SK-N-SH (cell line): Measurements from ENCODE around the gene GPATCH4. TPM values are rescaled to one million over a fixed set of nuclear protein-coding genes. Genes with fewer than 3 reads are reported as not detected.

ENCODE experiments used
- CTCF ChIA-PET: fragments of 300-600, 350-600 bp; formaldehyde crosslinking; extraction: SDS; loops from one replicate; lab custom pipeline; 2021; lab: Yijun Ruan, JAX
- POLR2A ChIA-PET: fragments of 350-600 bp; sonication (Branson Sonifier 250); formaldehyde crosslinking; extraction: SDS; loops from one replicate; lab custom pipeline; 2020; ENCODE audit warnings: antibody characterized with exemption, inconsistent platforms; lab: Yijun Ruan, JAX
- DNase-seq: peaks from one replicate; pipeline ENCODE4 v3.0.0; 2012
- H2AFZ ChIP-seq: fragments of 200-600 bp; sonication (generic); 2 replicates; pipeline ENCODE4 v1.8.1; 2016; ENCODE audit warnings: antibody characterized with exemption, mild to moderate bottlenecking, low read depth
- H3F3A ChIP-seq: fragments of 200-600 bp; sonication (generic); replicated peaks from 2 replicates; pipeline ENCODE3; 2016; ENCODE audit warnings: antibody characterized with exemption, mild to moderate bottlenecking; ENCODE audit not compliant: insufficient read depth
- H3K27ac ChIP-seq, 2 experiments: fragments of 200-500 bp in 1 of 2; fragments of 200-600 bp in 1 of 2; sonication (Bioruptor generic) in 1 of 2; sonication (generic), shearing (Covaris generic) in 1 of 2; 2 replicates each; pipeline versions ENCODE4 v1.5.1 to v1.6.1; 2014 to 2016; ENCODE audit warnings: low read depth in 2 of 2, inconsistent platforms in 1 of 2, low read length in 1 of 2, mild to moderate bottlenecking in 1 of 2, mixed read lengths in 1 of 2
- H3K27me3 ChIP-seq: fragments of 200-600 bp; sonication (generic), shearing (Covaris generic); 2 replicates; pipeline ENCODE4 v1.6.1; 2016; ENCODE audit warnings: mixed run types; ENCODE audit not compliant: insufficient read depth
- H3K36me3 ChIP-seq, 2 experiments: fragments of 200-500 bp in 1 of 2; fragments of 200-600 bp in 1 of 2; sonication (Bioruptor generic) in 1 of 2; sonication (generic) in 1 of 2; replicated peaks in 1 of 2; 2 replicates each; pipeline versions ENCODE3 to v1.5.1; 2014 to 2016; ENCODE audit warnings: low read length in 1 of 2, mild to moderate bottlenecking in 1 of 2; ENCODE audit not compliant: insufficient read depth in 2 of 2, control insufficient read depth in 1 of 2
- H3K4me1 ChIP-seq, 2 experiments: fragments of 200-500 bp in 1 of 2; fragments of 200-600 bp in 1 of 2; sonication (Bioruptor generic) in 1 of 2; sonication (generic), shearing (Covaris generic) in 1 of 2; 2 replicates each; pipeline versions ENCODE4 v1.5.1 to v1.6.1; 2014 to 2016; ENCODE audit warnings: low read depth in 1 of 2, low read length in 1 of 2, mixed run types in 1 of 2; ENCODE audit not compliant: insufficient read depth in 2 of 2, control insufficient read depth in 1 of 2
- H3K4me2 ChIP-seq: fragments of 200-600 bp; sonication (generic), shearing (Covaris generic); 2 replicates; pipeline ENCODE4 v1.6.1; 2017; ENCODE audit warnings: mixed run types
- H3K4me3 ChIP-seq, 2 experiments: fragments of 200-500 bp in 1 of 2; fragments of 200-600 bp in 1 of 2; sonication (Bioruptor generic) in 1 of 2; sonication (generic), shearing (Covaris generic) in 1 of 2; 2 replicates each; pipeline versions ENCODE4 v1.5.1 to v1.8.1; 2014 to 2016; ENCODE audit warnings: low read depth in 2 of 2, inconsistent platforms in 1 of 2, low read length in 1 of 2, mild to moderate bottlenecking in 1 of 2, mixed read lengths in 1 of 2, moderate library complexity in 1 of 2
- H3K79me2 ChIP-seq: fragments of 200-600 bp; sonication (generic); 2 replicates; pipeline ENCODE4 v1.8.1; 2017; ENCODE audit warnings: mild to moderate bottlenecking; ENCODE audit not compliant: insufficient read depth
- H3K9ac ChIP-seq: fragments of 200-600 bp; sonication (generic); 2 replicates; pipeline ENCODE4 v1.6.1; 2017; ENCODE audit warnings: mixed run types
- H3K9me2 ChIP-seq: fragments of 200-600 bp; sonication (generic); 2 replicates; pipeline ENCODE4 v1.6.1; 2017; ENCODE audit warnings: mixed run types
- H3K9me3 ChIP-seq: fragments of 200-600 bp; sonication (generic); 2 replicates; pipeline ENCODE4 v1.6.1; 2017; ENCODE audit warnings: mixed run types, mild to moderate bottlenecking, moderate library complexity
- H4K20me1 ChIP-seq: fragments of 200-600 bp; sonication (generic); 2 replicates; pipeline ENCODE4 v1.6.1; 2017; ENCODE audit warnings: mild to moderate bottlenecking, mixed run types; ENCODE audit not compliant: insufficient read depth
- EP300 ChIP-seq, 2 experiments: IDR thresholded peaks; 2 replicates each; pipeline versions ENCODE4 v1.4.0 to v1.6.1; 2012; ENCODE audit warnings: borderline replicate concordance in 1 of 2, low read depth in 1 of 2, low read length in 1 of 2
- FOSL2 ChIP-seq: IDR thresholded peaks from 2 replicates; pipeline ENCODE4 v1.4.0; 2012; ENCODE audit warnings: low read depth, mild to moderate bottlenecking, moderate library complexity, borderline replicate concordance
- FOXM1 ChIP-seq: IDR thresholded peaks from 2 replicates; pipeline ENCODE4 v1.4.0; 2012; ENCODE audit warnings: low read depth, mild to moderate bottlenecking
- GATA2 ChIP-seq: sonication (generic); formaldehyde crosslinking; IDR thresholded peaks from 2 replicates; pipeline ENCODE4 v1.5.0; 2020; ENCODE audit warnings: mild to moderate bottlenecking, missing genetic modification reagents
- IRF3 ChIP-seq: fragments of 150-350 bp; IDR thresholded peaks from 2 replicates; pipeline ENCODE4 v1.6.1; 2016; ENCODE audit warnings: mild to moderate bottlenecking, low read depth, low read length
- NFIC ChIP-seq: IDR thresholded peaks from 2 replicates; pipeline ENCODE4 v1.4.0; 2012; ENCODE audit warnings: borderline replicate concordance
- PBX3 ChIP-seq: IDR thresholded peaks from 2 replicates; pipeline ENCODE4; 2012
- POLR2AphosphoS5 ChIP-seq: IDR thresholded peaks from 2 replicates; pipeline ENCODE4 v1.6.1; 2012; ENCODE audit warnings: low read depth, low read length
- RAD21 ChIP-seq: IDR thresholded peaks from 2 replicates; pipeline ENCODE4 v1.6.1; 2012; ENCODE audit warnings: mild to moderate bottlenecking, low read length
- RCOR1 ChIP-seq: fragments of 150-350 bp; IDR thresholded peaks from 2 replicates; pipeline ENCODE4 v1.6.1; 2017; ENCODE audit warnings: antibody characterized with exemption, low read length
- REST ChIP-seq: IDR thresholded peaks from 2 replicates; pipeline ENCODE4 v1.6.1; 2012; ENCODE audit warnings: mild to moderate bottlenecking, low read depth, low read length, moderate library complexity
- RXRA ChIP-seq: IDR thresholded peaks from 2 replicates; pipeline ENCODE4 v1.4.0; 2012; ENCODE audit warnings: low read depth, mild to moderate bottlenecking, borderline replicate concordance
- SIN3A ChIP-seq: IDR thresholded peaks from 2 replicates; pipeline ENCODE4 v1.6.1; 2012; ENCODE audit warnings: low read depth, mild to moderate bottlenecking, low read length, moderate library complexity, borderline replicate concordance
- TAF1 ChIP-seq: IDR thresholded peaks from 2 replicates; pipeline ENCODE4 v1.6.1; 2012; ENCODE audit warnings: low read depth, mild to moderate bottlenecking, low read length, moderate library complexity, borderline replicate concordance
- TCF12 ChIP-seq: IDR thresholded peaks from 2 replicates; pipeline ENCODE4 v1.4.0; 2012
- USF2 ChIP-seq: fragments of 150-350 bp; IDR thresholded peaks from 2 replicates; pipeline ENCODE4 v1.6.1; 2017; ENCODE audit warnings: antibody characterized with exemption, low read length, low read depth, borderline replicate concordance
- YY1 ChIP-seq: IDR thresholded peaks from 2 replicates; pipeline ENCODE4 v1.4.0; 2012; ENCODE audit warnings: low read depth, mild to moderate bottlenecking
- WGBS: methylation state at CpG from one replicate; pipeline ENCODE4 v1.1.6; 2017; ENCODE audit warnings: low lambda C conversion rate; 5-methylcytosine and 5-hydroxymethylcytosine counted together
- polyA plus RNA-seq, 3 experiments: library from polyadenylated mRNA; depleted of rRNA; stranded (reverse); fragments of >200 nt; gene quantifications; 2 replicates each; pipeline ENCODE4 v1.2.3, GENCODE V29; 2012

Gene GPATCH4
- polyA plus RNA-seq, 1 of the 3 experiments (the other 2 are of a cell fraction) = 36.6 TPM

- Histone ChIP-seq H3K36me3 (no peaks in the 10 kb centered on the region), H3K27me3 (peaks cover 10% of the 10 kb centered on the region), H2AFZ (no peak overlapping the region), H4K20me1 (no peaks in the 10 kb centered on the region), H3F3A (peaks cover 5% of the 10 kb centered on the region), H3K27ac (no peak overlapping the region), H3K79me2 (no peaks in the 10 kb centered on the region), H3K9me3 (no peaks in the 10 kb centered on the region), H3K4me3 (no peak overlapping the region), H3K9me2 (no peaks in the 10 kb centered on the region), H3K4me1 (peaks cover 0 to 10% of the 10 kb centered on the region in 2 experiments; a peak in 1 of 4 replicates), H3K4me2 (no peak overlapping the region), H3K9ac (no peak overlapping the region)
- TF ChIP-seq TCF12 (no peak), IRF3 (no peak), PBX3 (no peak), NFIC (no peak), RCOR1 (no peak), RAD21 (no peak), EP300 (IDR thresholded peaks at IDR 0.05; ENCODE audit: borderline replicate concordance in 1 of 2, low read depth in 1 of 2, low read length in 1 of 2) (no peak), YY1 (no peak), SIN3A (no peak), FOXM1 (no peak), USF2 (no peak)
- no peak for DNase-seq
- WGBS = 76% methylated on average over 1 of the region's 1 CpG
- ChIA-PET CTCF (interaction anchor here (0.9 to 17.8 kb wide), 9 partner anchors 13 to 215 kb away, joined by 3 to 252 read pairs (median 4); partner anchors contain the start of genes HAPLN2 and NTRK1), POLR2A (interaction anchor here (1.3 kb wide), 1 partner anchor 31 kb away, joined by 4 read pairs; the partner anchor contains the start of gene NES)
Measured at GRCh38 chr1:156645666-156646065, 44.4 kb upstream of the GPATCH4 start.

DNA sequence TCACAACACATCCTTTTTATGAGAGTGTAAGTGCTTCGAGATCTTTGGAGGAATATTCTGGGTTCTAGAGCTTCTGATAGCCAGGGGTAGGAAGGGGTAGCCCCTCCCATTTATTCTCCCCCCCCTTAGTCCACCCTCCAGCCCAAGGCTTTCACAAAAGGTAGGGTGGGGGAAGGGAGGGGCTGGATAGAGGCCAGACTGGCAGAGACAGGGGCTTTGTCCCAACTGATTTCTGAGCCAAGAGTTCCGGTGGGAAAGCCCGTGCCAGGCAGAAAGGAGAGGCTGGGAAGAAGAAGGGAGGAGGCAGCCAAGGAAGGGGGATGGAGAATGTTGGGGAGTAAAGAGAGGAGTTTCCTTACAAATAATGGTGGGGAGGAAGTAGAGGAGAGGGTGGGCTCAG, 43.8 kb upstream of the GPATCH4 start:
- H3K27ac ChIP-seq = no peak overlapping the region
- H3K4me1 ChIP-seq = peaks cover 0 to 12% of the 10 kb centered on the region in 2 experiments; a peak in 1 of 4 replicates
- no peak for DNase-seq
- no peak overlapping the region for H3K4me3 ChIP-seq
- no peaks in the 10 kb centered on the region for H3K9me2 ChIP-seq
- CTCF ChIA-PET = interaction anchor here (1.1 to 17.8 kb wide), 8 partner anchors 14 to 164 kb away, joined by 3 to 252 read pairs (median 6); no protein-coding TSS in a partner anchor
- no peak overlapping the region for H3K4me2 ChIP-seq
- POLR2A ChIA-PET = no interaction called here
- no peaks in the 10 kb centered on the region for H4K20me1 ChIP-seq
- 55% methylated on average over 3 of the region's 3 CpGs for WGBS
- H3F3A ChIP-seq = peaks cover 5% of the 10 kb centered on the region
- no peak overlapping the region for H3K9ac ChIP-seq
- H3K27me3 ChIP-seq = peaks cover 10% of the 10 kb centered on the region
- no peaks in the 10 kb centered on the region for H3K9me3 ChIP-seq
- H2AFZ ChIP-seq = no peak overlapping the region
- H3K36me3 ChIP-seq = no peaks in the 10 kb centered on the region
- H3K79me2 ChIP-seq = no peaks in the 10 kb centered on the region
- TF ChIP-seq POLR2AphosphoS5 (no peak), TAF1 (no peak), IRF3 (no peak), GATA2 (no peak), RXRA (no peak), FOSL2 (no peak), REST (no peak), TCF12 (no peak), USF2 (no peak)
